ENCODE results near the gene VSTM2B.

Gene VSTM2B

GRCh38 chr19:29497241-29497640, 28.6 kb upstream of the VSTM2B start:
- no peak for DNase-seq (ENCODE audit: low spot score)

GRCh38 chr19:29497686-29498436, 27.9 kb upstream of the VSTM2B start:
- no peak for DNase-seq (ENCODE audit: low spot score)

GRCh38 chr19:29499261-29499920, 26.4 kb upstream of the VSTM2B start:
- no peak for DNase-seq (ENCODE audit: low spot score)

- DNase-seq (ENCODE audit: low spot score): no peak
These were observed 25.7 kb upstream of the VSTM2B start for GRCh38 chr19:29499921-29500590.

GRCh38 chr19:29501816-29502580, 23.8 kb upstream of the VSTM2B start:
- DNase-seq (ENCODE audit: low spot score): no peak

GRCh38 chr19:29502581-29502850, 23.3 kb upstream of the VSTM2B start:
- DNase-seq (ENCODE audit: low spot score): no peak

- DNase-seq (ENCODE audit: low spot score): no peak
These were observed 22.5 kb upstream of the VSTM2B start for GRCh38 chr19:29503140-29503758.

GRCh38 chr19:29503785-29504184, 22.0 kb upstream of the VSTM2B start:
- DNase-seq (ENCODE audit: low spot score): no peak

- DNase-seq (ENCODE audit: low spot score): no peak
These were observed 21.3 kb upstream of the VSTM2B start for GRCh38 chr19:29504454-29504853.

GRCh38 chr19:29505097-29505824, 20.5 kb upstream of the VSTM2B start:
- DNase-seq (ENCODE audit: low spot score): no peak

- no peak for DNase-seq (ENCODE audit: low spot score)
These were observed 19.2 kb upstream of the VSTM2B start for GRCh38 chr19:29506619-29506911.

GRCh38 chr19:29507081-29507860, 18.5 kb upstream of the VSTM2B start:
- DNase-seq (ENCODE audit: low spot score): no peak

GRCh38 chr19:29508181-29508580, 17.6 kb upstream of the VSTM2B start:
- DNase-seq (ENCODE audit: low spot score): no peak

- DNase-seq (ENCODE audit: low spot score): no peak
These were observed 16.3 kb upstream of the VSTM2B start for GRCh38 chr19:29509456-29509855.

- no peak for DNase-seq (ENCODE audit: low spot score)
These were observed 15.0 kb upstream of the VSTM2B start for GRCh38 chr19:29510701-29511265.

- no peak for DNase-seq (ENCODE audit: low spot score)
These were observed 14.0 kb upstream of the VSTM2B start for GRCh38 chr19:29511768-29512167.

GRCh38 chr19:29512748-29513147, 13.0 kb upstream of the VSTM2B start:
- no peak for DNase-seq (ENCODE audit: low spot score)

- DNase-seq (ENCODE audit: low spot score): no peak
These were observed 11.1 kb upstream of the VSTM2B start for GRCh38 chr19:29514525-29515232.

GRCh38 chr19:29515233-29515619, 10.6 kb upstream of the VSTM2B start:
- no peak for DNase-seq (ENCODE audit: low spot score)

Measured in activated CD4-positive, alpha-beta T cell treated with anti-CD3 and anti-CD28 coated beads, Interleukin-2, Interleukin-4, amounts not matched to agents 100 ng/mL and 50 ng/mL, durations not matched to agents 16 hours and 8 hours (primary cell).